Activated CD8-positive, alpha-beta memory T cell treated with anti-CD3 and anti-CD28 coated beads for 36 hours (primary cell): ENCODE data around the gene XPO5. TPM values are rescaled to one million over a fixed set of nuclear protein-coding genes. Genes with fewer than 3 reads are reported as not detected.

Source experiments
- CTCF ChIA-PET: fragments of 350-600 bp; sonication (Branson Sonifier 250); formaldehyde crosslinking; loops from one replicate; lab custom pipeline; 2021; ENCODE audit warnings: antibody characterized with exemption; lab: Charles Lee
- POLR2A ChIA-PET: fragments of 350-600 bp; sonication (Branson Sonifier 250); formaldehyde crosslinking; loops from one replicate; lab custom pipeline; 2021; ENCODE audit warnings: antibody characterized with exemption; lab: Charles Lee
- total RNA-seq, 2 experiments: library from RNA; stranded (reverse); gene quantifications; one replicate each; pipeline ENCODE4 v1.2.3, GENCODE V29; 2021

Gene XPO5
- total RNA-seq, 2 experiments from 2014 or later: 122 to 126 TPM

DNA sequence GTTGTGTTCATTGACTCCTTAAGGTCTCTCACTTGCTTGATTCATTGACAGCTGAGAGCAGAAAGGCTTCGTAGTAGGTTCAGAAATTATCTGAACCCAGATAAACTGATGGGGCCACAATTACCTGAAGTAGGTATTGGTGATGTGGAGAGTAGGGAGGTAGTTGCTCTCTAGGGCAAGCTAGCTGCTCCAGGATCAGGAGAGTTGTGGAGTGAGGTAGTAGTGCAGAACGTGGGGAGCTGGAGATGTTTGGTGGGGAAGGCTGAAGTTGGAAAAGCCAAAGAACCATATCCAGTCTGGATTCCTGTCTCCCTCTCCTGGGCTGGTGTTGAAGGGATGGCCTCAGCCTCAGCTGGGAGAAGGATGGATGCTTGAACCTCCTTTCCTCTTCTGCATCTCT, 82.6 kb downstream of the XPO5 start:
- POLR2A ChIA-PET: no interaction called here
- CTCF ChIA-PET: interaction anchor here (1.7 kb wide), 1 partner anchor 13 kb away, joined by 14 read pairs; no protein-coding TSS in a partner anchor

DNA sequence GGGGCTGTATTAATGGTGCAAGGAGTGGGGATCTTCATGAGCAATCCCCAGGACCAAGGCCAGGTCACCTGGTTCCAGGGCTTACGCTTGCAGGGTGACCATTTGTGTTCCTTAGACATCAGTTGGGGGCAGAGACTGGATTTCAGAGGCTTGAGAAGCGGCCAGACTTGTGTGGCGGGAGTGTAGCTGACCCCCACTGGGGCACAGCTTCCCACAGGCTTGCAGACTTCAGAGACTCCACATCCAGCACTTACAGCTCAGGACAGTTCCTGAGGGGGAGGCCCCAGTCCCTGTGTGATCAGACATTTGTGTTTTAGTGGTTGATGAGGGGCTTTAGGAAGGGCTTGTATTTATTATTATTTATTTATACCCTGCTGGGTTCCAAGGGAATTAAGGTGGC, 83.2 kb downstream of the XPO5 start:
- ChIA-PET POLR2A (interaction anchor here (0.6 kb wide), 1 partner anchor 16 kb away, joined by 3 read pairs; no protein-coding TSS in a partner anchor), CTCF (interaction anchor here (1.7 kb wide), 1 partner anchor 14 kb away, joined by 14 read pairs; no protein-coding TSS in a partner anchor)

DNA sequence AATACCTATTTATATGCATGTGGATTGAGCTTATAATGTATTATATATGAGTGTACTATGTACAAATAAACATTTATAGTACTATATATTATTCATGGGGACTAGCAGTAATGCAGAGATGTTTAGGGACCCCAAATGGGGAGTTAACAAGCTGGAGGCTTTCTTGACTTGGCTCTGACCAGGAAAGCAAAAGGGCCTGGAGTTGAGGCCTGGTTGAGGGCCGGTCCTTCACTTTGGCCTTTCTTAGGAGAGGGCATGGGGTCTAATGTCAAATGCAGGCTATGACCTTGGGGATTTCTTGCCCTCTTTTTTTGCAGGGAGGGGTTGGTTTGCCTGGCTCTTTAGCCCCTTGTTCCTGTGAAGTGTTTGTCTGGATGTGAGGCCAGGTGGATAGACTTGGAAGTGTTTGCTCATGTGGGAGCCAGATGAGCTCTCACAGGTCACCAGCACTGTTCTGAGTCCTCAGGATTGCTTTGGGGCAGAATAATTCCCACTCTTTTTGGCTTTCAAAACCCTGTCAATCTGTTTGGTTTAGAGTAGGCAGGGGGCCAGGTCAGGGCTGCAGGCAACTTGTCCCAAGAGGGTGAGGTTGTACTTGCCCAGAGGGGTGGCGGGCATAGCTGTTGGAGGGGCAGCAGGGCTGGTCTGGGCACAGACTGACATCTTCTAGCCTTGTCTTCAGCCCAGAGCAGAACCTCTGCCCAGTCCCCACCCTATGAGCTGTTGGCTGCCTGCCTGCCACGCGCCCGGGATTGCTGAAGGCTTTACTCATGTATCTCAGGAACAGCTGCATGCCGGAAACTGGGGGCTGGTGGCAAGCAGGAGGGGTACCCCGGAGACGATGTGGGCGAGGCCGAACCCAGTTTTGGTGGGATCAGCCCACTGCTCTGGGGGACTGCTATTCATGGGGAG, 83.8 kb downstream of the XPO5 start:
- CTCF ChIA-PET: interaction anchor here (1.7 to 1.8 kb wide), 2 partner anchors 14 kb away, joined by 7 to 14 read pairs; no protein-coding TSS in a partner anchor
- POLR2A ChIA-PET: interaction anchor here (0.6 kb wide), 1 partner anchor 15 kb away, joined by 3 read pairs; no protein-coding TSS in a partner anchor

DNA sequence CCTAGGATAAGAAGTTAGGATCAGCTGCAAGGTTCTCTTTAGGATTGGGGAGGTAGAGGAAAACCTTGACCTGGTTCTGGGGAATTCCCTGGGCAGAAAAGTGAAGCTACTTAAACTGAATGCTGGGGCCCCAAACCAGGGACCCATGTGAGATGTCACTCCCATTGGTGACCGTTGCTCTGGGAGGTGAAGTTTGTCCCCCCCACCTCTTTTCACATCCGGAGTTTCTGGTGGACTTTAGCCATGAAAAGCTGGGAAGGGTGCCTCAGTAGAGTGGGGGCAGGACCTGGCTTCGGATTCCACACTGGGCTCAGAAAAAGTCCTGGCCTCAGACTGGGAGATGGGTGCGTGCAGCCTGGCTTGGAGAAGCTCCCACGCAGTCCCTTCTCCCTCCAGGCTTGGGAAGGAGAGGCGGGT, 85.3 kb downstream of the XPO5 start:
- ChIA-PET CTCF (interaction anchor here (0.8 to 1.8 kb wide), 2 partner anchors 15 to 133 kb away, joined by 3 to 7 read pairs; no protein-coding TSS in a partner anchor), POLR2A (no interaction called here)

DNA sequence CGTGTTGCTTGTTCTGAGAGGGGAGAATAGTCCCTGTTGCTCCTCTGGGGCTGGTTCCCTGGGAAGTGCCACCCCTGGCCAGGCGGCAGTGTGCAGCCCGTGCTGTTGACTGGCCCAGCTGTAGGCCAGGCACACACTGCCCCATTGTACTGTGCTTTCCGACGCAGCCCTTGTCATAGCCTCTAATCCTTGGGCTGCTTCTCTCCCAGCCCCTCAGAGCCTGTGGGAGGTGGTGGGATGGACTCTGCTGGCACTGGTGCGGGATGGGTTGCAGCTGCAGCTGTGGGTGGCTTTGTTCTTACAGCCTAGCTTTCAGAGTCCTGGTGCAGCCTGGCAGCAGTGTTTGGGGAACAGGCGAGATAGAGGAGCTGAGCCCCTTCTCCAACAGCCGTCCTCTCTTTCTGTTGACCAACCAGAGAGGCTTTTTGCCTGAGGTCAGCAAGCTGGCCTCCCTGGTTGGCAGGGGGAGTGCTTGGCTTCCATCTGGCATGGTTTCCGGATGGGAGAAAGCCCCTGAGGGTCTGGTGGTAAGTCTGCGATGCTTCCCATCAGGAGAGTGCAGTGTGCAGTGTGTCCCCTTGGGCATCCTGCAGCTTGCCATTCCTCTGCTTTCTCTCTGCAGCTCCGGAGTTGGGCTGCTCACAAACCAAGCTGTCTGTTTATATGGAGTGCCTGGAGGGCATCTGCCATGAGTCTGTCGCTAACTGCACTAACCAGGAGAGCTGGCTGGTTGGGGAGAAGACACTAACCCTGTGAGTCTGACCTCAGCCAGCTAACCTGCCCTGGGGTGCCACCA, 86.4 kb downstream of the XPO5 start:
- CTCF ChIA-PET: interaction anchor here (1.2 kb wide), 1 partner anchor 18 kb away, joined by 3 read pairs; no protein-coding TSS in a partner anchor
- POLR2A ChIA-PET: interaction anchor here (0.7 kb wide), 1 partner anchor 226 kb away, joined by 3 read pairs; no protein-coding TSS in a partner anchor

DNA sequence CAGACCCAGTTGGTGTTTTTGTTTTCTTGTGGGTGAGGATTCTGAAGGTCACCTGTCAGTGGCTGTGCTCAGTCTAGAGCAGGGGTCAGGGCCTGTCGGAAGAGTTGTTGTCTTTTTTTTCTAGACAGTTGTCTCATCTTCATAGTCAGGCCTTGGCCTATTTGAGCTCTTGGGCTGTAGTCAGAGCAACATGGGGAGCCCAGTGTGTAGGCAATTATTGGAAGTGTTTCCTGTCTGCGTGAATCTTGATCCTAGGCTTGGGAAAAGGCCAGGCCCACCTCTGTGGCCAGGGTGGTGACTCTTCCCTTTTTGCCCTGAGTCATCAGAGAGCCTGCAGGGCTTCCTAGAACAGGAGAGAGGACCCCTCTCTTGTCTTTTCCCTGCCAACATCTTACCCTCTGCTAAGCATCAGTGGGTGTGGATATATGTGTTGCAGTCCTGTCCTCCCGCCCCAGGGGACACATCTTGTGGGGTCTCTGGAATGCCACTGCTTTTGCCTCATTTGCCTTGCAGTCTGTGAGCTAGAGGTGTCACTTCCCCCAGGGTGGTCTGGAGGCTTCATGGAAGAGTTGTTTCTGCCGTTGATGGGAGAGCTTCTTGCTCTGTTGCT, 87.1 kb downstream of the XPO5 start:
- CTCF ChIA-PET: interaction anchor here (1.2 kb wide), 1 partner anchor 19 kb away, joined by 3 read pairs; no protein-coding TSS in a partner anchor
- POLR2A ChIA-PET: interaction anchor here (0.7 kb wide), 1 partner anchor 225 kb away, joined by 3 read pairs; no protein-coding TSS in a partner anchor

DNA sequence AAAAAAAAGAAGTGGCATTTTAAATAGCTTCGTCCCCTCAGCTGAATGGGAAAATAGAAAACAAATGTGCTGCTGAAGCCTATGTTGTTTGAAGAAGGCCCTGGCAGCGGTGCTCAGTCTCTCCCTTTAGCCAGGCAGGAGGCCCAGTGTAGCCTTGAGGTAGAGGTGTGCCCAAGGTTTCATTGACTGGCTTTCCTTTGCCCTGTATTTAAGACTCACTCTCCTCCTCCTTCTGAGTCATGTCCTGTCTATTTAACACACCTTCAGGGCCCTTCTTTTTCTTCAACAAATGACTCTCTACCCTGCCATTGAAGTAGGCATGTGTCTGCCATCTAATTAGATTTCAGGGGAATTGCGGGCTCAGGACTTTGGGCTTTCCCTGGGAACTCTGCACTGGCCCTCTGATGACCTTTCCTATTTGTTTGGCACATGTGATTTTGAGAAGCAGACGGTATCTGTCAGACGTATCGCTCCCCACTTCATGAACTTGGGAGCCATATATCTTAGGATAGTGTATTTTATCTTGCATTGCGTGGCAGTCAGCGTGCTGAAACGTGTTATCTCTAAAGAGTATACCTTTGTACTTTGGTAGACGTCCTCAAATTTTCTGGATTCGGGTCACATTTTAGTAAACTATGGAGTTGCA, 94.1 kb downstream of the XPO5 start:
- POLR2A ChIA-PET: interaction anchor here (0.6 kb wide), 1 partner anchor 28 kb away, joined by 8 read pairs; no protein-coding TSS in a partner anchor

DNA sequence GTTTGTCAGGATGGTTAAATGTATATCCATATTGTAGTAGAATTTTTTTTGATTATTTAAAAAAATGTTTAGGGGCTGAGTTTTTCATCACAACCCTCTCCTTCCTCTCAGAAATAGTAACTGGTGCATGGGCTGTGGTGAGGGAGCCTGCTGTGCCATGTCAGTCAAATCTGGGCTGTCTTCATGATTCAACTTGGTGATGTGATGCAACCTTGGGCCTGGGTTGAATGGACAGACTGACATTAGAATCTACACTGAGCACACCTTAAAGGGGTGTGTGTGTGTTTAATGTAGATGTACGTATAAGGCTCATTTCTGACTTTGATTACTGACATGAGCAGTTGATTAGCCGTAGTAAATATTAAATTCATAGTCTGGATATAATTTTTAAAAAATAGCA, 94.8 kb downstream of the XPO5 start:
- POLR2A ChIA-PET: interaction anchor here (0.6 kb wide), 1 partner anchor 29 kb away, joined by 8 read pairs; no protein-coding TSS in a partner anchor
- CTCF ChIA-PET: interaction anchor here (0.6 to 1.5 kb wide), 3 partner anchors 53 to 497 kb away, joined by 3 to 6 read pairs (median 5); partner anchors contain the start of gene ABCC10

More for the DNA sequence above, 94.1 kb downstream of the XPO5 start:
- CTCF ChIA-PET: interaction anchor here (0.6 to 1.5 kb wide), 3 partner anchors 54 to 498 kb away, joined by 3 to 6 read pairs (median 5); partner anchors contain the start of gene ABCC10

DNA sequence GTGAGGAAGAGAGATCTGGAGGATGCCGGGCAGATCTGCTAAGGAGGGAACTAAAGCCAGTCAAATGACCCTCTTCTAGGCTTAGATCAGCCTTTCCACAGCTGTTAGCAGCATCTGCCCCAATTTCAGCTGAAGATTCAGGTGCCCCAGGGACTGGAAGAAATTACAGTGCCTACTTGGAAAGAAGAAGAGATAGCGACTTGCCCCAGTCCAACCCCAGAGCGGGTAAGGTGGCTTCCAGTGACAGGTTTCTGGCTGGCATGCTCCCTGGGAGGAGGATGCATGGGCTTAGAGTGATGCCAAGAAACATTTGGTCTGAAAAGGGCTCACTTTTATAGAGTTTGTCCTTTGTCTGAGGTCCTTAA, 97.8 kb downstream of the XPO5 start:
- CTCF ChIA-PET: interaction anchor here (0.6 to 1.5 kb wide), 5 partner anchors 23 to 94 kb away, joined by 3 to 4 read pairs (median 3); partner anchors contain the start of gene DLK2
- POLR2A ChIA-PET: interaction anchor here (0.6 to 1.6 kb wide), 4 partner anchors 23 to 334 kb away, joined by 3 to 7 read pairs (median 4); partner anchors contain the start of genes ABCC10, CUL9 and DLK2

DNA sequence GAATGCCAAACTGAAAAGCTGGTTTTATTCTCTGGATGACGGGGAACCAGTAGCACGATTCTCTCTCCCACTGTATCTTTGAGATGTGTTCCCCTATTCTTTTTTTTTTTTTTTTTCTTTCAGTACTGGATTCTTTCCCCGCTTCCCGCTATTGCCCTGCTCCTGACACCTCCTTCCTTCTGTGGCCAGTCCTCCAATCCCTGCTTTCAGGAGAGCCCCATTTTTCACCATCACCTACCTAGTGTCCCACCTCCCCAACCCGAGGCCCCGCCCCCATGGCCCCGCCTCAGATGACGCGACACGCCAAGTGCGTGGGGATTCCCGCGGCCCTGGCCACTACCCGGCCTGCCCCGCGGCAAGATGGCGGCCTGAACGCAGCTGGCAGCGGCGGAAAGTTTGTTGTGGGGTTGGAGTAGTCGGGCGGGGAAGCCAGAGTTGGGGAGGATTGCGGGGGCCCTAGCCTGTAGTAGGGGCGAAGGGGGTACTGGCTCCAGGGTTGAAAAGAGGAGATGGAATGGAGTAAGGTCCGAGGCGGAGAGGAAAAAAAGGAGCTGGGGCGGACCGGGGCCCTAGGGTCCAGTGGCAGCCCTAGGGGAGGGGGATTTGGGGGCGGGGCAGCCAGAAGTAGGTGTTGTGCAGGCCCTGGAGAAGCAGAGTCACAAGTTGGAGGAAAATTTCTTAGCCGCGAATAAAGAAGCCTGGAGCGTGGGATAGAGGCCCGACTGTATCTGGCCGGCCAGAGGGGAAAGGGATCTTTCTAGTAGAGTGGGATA, 98.4 kb downstream of the XPO5 start, which contains the start of gene TJAP1:
Gene TJAP1, plus strand, starts transcription at position 336 of the 773 bp plus-strand sequence. CDS start 21,432 bp downstream, outside the sequence.
- POLR2A ChIA-PET: interaction anchor here (0.6 to 1.6 kb wide), 11 partner anchors 8 to 334 kb away, joined by 3 to 8 read pairs (median 4); partner anchors contain the start of genes ABCC10, CUL9 and DLK2
- CTCF ChIA-PET: interaction anchor here (0.6 to 1.5 kb wide), 6 partner anchors 22 to 94 kb away, joined by 3 to 4 read pairs (median 3); partner anchors contain the start of gene DLK2

DNA sequence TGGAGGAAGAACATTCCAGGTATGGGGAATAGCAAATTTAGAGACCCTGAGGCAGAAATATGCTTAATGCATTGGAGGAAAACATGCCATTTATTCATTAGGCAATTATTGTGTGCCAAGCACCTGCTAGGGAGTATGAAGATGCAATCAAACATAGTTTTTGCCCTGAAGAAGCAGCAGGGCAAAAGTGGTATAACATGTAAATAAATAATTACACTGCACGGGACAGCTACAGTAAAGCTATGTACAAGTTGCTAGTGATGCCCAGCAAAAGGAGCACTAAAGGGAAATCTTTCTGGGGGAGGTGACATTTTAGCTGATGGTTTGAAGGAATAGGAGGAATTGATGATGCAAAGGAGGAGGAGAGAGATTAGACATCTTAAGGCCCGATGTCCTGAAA, 99.1 kb downstream of the XPO5 start:
- ChIA-PET CTCF (interaction anchor here (1.0 to 1.5 kb wide), 3 partner anchors 21 to 90 kb away, joined by 3 read pairs; partner anchors contain the start of gene DLK2), POLR2A (interaction anchor here (0.6 to 1.6 kb wide), 7 partner anchors 9 to 272 kb away, joined by 3 to 8 read pairs (median 4); partner anchors contain the start of gene DLK2)

DNA sequence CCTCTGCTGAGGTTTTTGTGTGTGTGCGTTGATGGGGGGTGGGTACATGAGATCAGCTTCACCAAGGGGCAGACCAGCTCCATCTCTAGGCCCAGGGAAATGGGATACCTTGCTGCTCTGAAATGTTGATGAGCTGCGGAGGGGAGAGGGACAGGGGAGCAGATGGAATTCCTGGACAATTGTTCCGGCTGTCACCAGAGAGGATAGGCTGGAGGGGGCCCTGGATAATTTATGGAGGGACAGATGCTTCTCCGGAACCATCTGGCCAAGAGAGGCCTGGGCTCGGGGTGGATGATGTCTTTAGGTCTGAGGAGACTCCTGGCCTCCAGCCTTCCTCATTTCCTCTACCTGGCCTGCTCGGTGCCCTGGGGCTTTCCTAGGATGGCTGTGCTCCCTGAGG, 100.3 kb downstream of the XPO5 start:
- CTCF ChIA-PET: interaction anchor here (1.5 kb wide), 1 partner anchor 12 kb away, joined by 3 read pairs; no protein-coding TSS in a partner anchor
- POLR2A ChIA-PET: no interaction called here

DNA sequence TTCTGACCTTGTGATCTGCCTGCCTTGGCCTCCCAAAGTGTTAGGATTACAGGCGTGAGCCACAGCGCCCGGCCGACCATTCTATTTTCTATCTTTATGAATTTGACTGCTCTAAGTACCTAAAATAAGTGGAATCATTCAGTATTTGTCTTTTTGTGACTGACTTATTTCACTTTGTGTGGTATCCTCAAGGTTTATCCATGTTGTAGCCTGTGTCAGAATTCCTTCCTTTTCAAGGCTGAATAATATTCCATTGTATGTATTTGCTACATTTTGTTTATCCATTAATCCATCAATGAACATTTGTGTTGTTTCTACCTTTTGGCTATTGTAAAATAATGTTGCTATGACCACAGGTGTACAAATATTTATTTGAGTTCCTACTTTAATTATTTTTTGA, 103.3 kb downstream of the XPO5 start:
- ChIA-PET CTCF (interaction anchor here (1.2 kb wide), 1 partner anchor 17 kb away, joined by 4 read pairs; the partner anchor contains the start of gene DLK2), POLR2A (no interaction called here)
